Measurements from ENCODE around the gene MRPL33.

The MRPL33 gene

GRCh38 chr2:27771548-27772335 is at the start of gene MRPL33:
TSS of gene MRPL33 (plus strand) at chr2:27771719. CDS start at chr2:27771778, 59 bp downstream.
- DNase-seq = peak; percentile 66 to 96 (median 87)

- no peak for DNase-seq
Measured at GRCh38 chr2:27721884-27722485, 49.5 kb upstream of the MRPL33 start.

- peak in 39 of 51 donors; percentile 19 to 74 (median 44) for DNase-seq
Measured at GRCh38 chr2:27723372-27724144, 48.0 kb upstream of the MRPL33 start.

GRCh38 chr2:27724191-27724590 is 47.3 kb upstream of the MRPL33 start:
- no peak for DNase-seq

- no peak for DNase-seq
Measured at GRCh38 chr2:27724905-27725701, 46.4 kb upstream of the MRPL33 start.

GRCh38 chr2:27727257-27727656 is 44.3 kb upstream of the MRPL33 start:
- DNase-seq = no peak

GRCh38 chr2:27728081-27728858 is 43.2 kb upstream of the MRPL33 start:
- DNase-seq = no peak

GRCh38 chr2:27729198-27729597 is 42.3 kb upstream of the MRPL33 start:
- DNase-seq = no peak

GRCh38 chr2:27729614-27730013 is 41.9 kb upstream of the MRPL33 start:
- no peak for DNase-seq

GRCh38 chr2:27730261-27730662 is 41.3 kb upstream of the MRPL33 start:
- no peak for DNase-seq

- no peak for DNase-seq
Measured at GRCh38 chr2:27730980-27731691, 40.4 kb upstream of the MRPL33 start.

GRCh38 chr2:27734305-27734704 is 37.2 kb upstream of the MRPL33 start:
- no peak for DNase-seq

GRCh38 chr2:27735263-27735904 is 36.1 kb upstream of the MRPL33 start:
- peak in 35 of 51 donors; percentile 12 to 72 (median 38) for DNase-seq

- no peak for DNase-seq
Measured at GRCh38 chr2:27736031-27736889, 35.3 kb upstream of the MRPL33 start.

GRCh38 chr2:27736890-27737204 is 34.7 kb upstream of the MRPL33 start:
- DNase-seq = no peak

- DNase-seq = no peak
Measured at GRCh38 chr2:27737676-27738348, 33.7 kb upstream of the MRPL33 start.

GRCh38 chr2:27738349-27739057 is 33.0 kb upstream of the MRPL33 start:
- no peak for DNase-seq

GRCh38 chr2:27739058-27739373 is 32.5 kb upstream of the MRPL33 start:
- no peak for DNase-seq
